Measurements from ENCODE around the gene LGALS9. TPM values are rescaled to one million over a fixed set of nuclear protein-coding genes. Genes with fewer than 3 reads are reported as not detected.
"Not testable (repeated sequence)": the region's sequence is repeated elsewhere in the genome, so short reads cannot be mapped to it uniquely, and the experiment has no call there.

Gene LGALS9
- total and polyA plus RNA-seq, 7 donors = 17.8 to 476 (median 33.2) TPM

GRCh38 chr17:27690882-27691281 lies 59.9 kb downstream of the LGALS9 start:
- 90 to 92% methylated on average over 1 of the region's 1 CpG for WGBS, 2 donors
- no peak for DNase-seq

DNA sequence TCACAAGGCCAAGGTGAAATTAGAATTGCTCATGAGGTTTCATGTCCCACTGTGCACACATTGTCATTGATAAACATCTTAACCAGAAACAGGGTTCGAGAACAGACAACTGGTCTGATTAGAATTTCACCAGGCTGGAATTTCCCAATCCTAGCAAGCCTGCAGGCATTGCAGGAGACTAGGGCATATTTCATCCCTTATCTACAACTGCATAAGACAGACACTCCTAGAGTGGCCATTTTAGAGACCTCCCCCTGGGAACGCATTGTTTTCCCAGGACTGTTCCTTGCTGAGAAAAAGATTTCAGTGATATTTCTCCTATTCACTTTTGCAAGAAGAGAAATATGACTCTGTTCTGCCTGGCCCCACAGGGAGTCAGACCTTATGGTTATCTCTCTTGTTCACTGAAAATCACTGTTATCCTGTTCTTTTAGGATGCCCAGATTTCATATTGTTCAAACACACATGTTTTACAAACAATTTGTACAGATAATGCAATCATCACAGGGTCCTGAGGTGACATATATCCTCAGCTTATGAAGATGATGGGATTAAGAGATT lies 64.3 kb downstream of the LGALS9 start:
- peaks cover 0 to 19% (median 0%) of the 10 kb centered on the region in 4 donors for H3K9me3 ChIP-seq
- intact Hi-C loops (cut with DNase I); H3K27me3 ChIP-seq; H3K36me3 ChIP-seq; DNase-seq; H3K27ac ChIP-seq; H3K4me3 ChIP-seq; H3K4me1 ChIP-seq: not testable (repeated sequence)
- WGBS, 2 donors = 74 to 81% methylated on average over 2 of the region's 2 CpGs

More at GRCh38 chr17:27690882-27691281, 59.9 kb downstream of the LGALS9 start:
- H3K36me3 ChIP-seq = no peaks in the 10 kb centered on the region
- no peaks in the 10 kb centered on the region for H3K27me3 ChIP-seq
- no peak overlapping the region for H3K27ac ChIP-seq
- no peak for TF ChIP-seq EP300 (IDR thresholded peaks at IDR 0.05)
- no peak for TF ChIP-seq POLR2A (IDR thresholded peaks at IDR 0.05)
- TF ChIP-seq, protein P1, sequence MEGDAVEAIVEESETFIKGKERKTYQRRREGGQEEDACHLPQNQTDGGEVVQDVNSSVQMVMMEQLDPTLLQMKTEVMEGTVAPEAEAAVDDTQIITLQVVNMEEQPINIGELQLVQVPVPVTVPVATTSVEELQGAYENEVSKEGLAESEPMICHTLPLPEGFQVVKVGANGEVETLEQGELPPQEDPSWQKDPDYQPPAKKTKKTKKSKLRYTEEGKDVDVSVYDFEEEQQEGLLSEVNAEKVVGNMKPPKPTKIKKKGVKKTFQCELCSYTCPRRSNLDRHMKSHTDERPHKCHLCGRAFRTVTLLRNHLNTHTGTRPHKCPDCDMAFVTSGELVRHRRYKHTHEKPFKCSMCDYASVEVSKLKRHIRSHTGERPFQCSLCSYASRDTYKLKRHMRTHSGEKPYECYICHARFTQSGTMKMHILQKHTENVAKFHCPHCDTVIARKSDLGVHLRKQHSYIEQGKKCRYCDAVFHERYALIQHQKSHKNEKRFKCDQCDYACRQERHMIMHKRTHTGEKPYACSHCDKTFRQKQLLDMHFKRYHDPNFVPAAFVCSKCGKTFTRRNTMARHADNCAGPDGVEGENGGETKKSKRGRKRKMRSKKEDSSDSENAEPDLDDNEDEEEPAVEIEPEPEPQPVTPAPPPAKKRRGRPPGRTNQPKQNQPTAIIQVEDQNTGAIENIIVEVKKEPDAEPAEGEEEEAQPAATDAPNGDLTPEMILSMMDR (IDR thresholded peaks at IDR 0.05) = no peak
- TF ChIP-seq POLR2AphosphoS5 (IDR thresholded peaks at IDR 0.05) = no peak
- no peak overlapping the region for H3K4me3 ChIP-seq
- peaks cover 0 to 22% (median 0%) of the 10 kb centered on the region in 4 donors for H3K9me3 ChIP-seq
- intact Hi-C loops (cut with DNase I) = no loop called here
- no peaks in the 10 kb centered on the region for H3K4me1 ChIP-seq

Small RNAs within 50 kb of the gene (small RNA-seq; reads per million reads assigned to genes)
- gene AC015688.1 = 0 reads per million in 3 donors
- gene AC015688.2 = 0 reads per million in 3 donors
- 0 reads per million in 3 donors for gene AC015688.5
- 0 reads per million in 3 donors for gene CPDP1

Other genes with a start within 250 kb of the LGALS9 start
- 10 to 100 TPM; 13.8 to 25.8 (median 18.9) TPM for gene KSR1, start 174.7 kb upstream of the LGALS9 start, total RNA-seq
- gene KSR1, start 174.7 kb upstream of the LGALS9 start, polyA plus RNA-seq = 10 to 100 TPM in 1 of 3 donors, 1 to 10 TPM in 2; 4.2 to 21.2 (median 8.8) TPM
- gene NOS2, start 169.3 kb downstream of the LGALS9 start, total RNA-seq = under 1 TPM in 3 of 4 donors, not detected in 1; 0.16 to 0.83 (median 0.41) TPM
- 10 to 100 TPM in 1 of 3 donors, 1 to 10 TPM in 2; 3.6 to 94.0 (median 6.5) TPM for gene NOS2, start 169.3 kb downstream of the LGALS9 start, polyA plus RNA-seq